Measurements from ENCODE around the gene DLG2.

GRCh38 chr11:85575388-85575787 lies 51.8 kb downstream of the DLG2 start:
- TF ChIP-seq CTCF (IDR thresholded peaks at IDR 0.05; ENCODE audit: insufficient read depth, low read length) (no peak), GABPA (IDR thresholded peaks at IDR 0.05; ENCODE audit: low read depth) (no peak)
